Stimulated activated CD4-positive, alpha-beta T cell treated with anti-CD3 and anti-CD28 coated beads, Interleukin-1b, Interleukin-23, amount 100 ng/mL, for 4 hours (primary cell): ENCODE data around the gene IFI44L.

Experiments used
- DNase-seq, 2 donors: peaks; one replicate each; pipeline ENCODE4 v3.0.0-alpha.2; 2020; ENCODE audit warnings: low read depth in 2 of 2

Gene IFI44L

DNA sequence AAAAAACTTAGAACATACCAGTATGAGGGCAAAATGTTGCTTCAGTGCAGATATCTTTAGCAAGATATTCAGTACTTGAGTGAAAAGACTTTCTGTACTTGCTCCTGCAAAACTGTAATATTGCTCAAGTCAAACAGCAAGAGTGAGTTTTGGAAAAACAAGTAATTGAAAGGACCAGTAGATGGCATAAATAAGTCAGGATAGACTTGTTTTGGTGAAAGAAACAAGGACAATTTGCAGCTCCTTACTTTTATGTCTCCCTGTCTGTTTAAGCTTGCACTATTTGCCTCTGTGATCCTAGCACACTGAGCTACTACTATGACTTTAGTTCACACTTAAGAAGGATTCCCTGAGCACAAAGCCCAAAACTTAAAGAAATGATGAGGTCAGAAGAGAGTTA lies 68.4 kb downstream of the IFI44L start:
- DNase-seq = no peak

GRCh38 chr1:78690516-78690915 lies 70.3 kb downstream of the IFI44L start:
- no peak for DNase-seq

DNA sequence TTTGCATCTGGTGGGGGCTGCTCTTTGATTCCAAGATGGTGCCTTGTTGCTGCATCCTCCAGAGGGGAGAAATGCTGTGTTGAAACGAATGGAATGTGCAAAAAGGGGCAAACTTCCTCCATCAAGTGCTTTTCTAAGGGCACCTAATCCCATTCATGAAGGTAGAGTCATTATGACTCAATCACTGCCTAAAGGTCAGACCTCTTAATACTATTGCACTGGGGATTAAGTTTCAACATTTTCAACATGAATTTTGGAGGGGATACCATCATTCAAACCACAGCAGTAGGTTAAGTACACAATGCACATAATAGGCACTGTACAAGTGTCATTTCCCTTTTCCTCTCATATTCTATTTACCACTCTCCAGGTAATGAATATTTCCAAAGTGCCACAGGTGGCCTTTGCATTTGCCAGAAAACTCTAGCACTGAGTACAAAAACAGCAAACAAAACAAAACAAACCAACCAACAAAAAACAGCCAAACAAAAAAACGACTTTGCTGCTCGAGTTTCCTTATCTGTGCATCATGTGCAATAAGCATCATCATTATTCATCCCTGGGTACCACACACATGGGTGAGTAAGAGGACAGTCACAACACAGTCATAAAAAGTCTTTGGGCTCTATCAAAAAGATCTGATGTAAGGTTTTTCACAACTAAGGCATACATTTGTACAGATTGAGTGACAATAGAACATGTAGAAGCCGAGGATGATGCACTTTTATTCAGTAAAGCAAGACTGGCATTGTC lies 71.9 kb downstream of the IFI44L start:
- DNase-seq = no peak
